Stimulated activated naive CD8-positive, alpha-beta T cell treated with anti-CD3 and anti-CD28 coated beads, Interleukin-15, Interleukin-2, amounts not matched to agents 100 U/mL and 50 U/mL, for 24 hours (primary cell): ENCODE results near the gene GNG2.

Experiments
- ATAC-seq: fragments of 150-1000 bp; cut with Tn5 transposase; one replicate; pipeline ENCODE4 v1.10.0; 2021
- DNase-seq: peaks from one replicate; pipeline ENCODE4 v3.0.0; 2021

The GNG2 gene

DNA sequence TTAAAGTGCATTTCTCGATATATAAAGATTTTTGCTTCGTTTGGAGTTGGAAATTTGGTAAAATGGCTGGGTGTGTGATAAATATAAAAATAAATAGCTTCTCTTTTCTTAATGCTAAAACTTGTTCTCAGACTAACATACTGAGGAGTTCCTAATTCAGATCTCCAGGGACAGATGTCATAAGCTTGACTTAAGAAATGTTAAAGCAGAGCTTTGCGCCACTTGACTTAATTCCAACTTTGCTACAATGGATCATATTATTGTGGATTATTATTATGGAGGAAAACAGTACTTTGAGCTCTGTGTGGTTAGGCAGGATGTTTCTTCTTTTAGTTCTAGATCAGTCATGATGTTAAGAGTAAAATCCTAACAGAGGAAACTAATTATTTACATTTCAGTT, 33.8 kb downstream of the GNG2 start:
- no peak for DNase-seq
- ATAC-seq = no peak

DNA sequence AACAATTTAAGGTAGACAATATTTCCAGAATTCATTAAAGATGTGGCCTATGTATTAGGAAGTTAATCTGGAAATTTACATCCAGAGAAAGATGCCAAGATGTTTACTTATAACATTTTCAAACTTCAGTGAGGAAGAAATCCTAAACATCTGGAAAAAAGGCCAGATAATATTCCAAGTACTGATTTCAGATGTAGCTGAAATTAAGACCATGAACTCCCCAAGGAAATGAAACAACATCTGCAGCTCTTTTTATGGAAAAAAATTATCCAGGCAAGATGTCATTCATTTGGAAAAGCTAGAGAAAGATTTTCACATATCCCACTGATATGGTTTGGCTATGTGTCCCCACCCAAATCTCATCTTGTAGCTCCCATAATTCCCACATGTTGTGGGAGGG, 35.0 kb downstream of the GNG2 start:
- no peak for DNase-seq
- no peak for ATAC-seq

DNA sequence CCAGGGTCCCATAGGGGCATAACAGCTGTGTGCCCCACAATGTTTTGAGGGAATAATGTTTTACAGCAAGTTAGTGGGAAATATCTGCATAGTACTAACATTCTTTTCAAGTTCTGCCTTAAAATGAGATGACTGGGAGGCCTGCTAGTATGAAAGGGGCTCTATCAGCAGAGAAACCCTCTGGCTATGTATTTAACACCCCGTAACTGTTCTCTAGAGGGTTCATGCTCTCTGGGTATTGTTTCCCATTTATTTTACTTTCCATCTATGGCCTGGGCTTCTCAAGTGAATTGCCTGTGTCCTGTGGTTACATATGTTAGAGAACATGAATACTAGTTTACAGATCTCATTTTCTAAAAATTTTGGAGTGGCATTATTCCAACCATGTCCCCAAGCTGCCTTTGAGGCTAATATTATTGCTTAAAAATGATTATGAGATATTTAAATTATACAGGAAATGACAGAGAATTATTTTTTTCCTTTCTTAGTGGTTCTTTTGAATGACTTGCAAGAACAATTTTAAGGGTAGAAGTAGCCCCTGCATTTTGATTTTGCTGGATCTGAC, 37.5 kb downstream of the GNG2 start:
- ATAC-seq (no peak), DNase-seq (no peak)

DNA sequence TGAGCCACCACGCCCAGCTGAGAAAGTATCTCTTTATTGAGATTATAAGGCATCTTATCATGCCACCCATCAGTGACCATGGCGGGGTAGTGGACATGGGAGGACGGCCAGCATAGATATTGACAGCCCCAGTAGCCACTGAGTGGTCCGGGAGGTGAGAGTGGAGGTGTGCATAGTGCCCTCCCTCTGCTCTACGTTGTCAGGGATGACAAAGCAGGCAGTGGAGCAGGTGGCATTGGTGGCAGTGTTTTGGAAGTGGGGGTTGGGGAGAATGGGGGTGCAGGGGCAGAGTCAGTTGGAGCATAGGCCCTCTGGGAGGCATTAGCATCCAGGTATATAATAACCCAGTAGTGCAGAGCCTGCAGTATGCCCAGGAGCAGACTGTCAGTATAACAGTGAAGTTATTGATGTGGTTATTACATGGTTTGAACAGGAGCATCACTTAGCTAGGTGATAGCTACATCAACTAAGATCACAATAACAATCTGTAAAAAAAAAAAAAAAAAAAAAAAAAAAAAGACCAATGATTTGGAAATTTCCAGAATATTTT, 41.1 kb downstream of the GNG2 start:
- no peak for ATAC-seq
- DNase-seq = no peak

DNA sequence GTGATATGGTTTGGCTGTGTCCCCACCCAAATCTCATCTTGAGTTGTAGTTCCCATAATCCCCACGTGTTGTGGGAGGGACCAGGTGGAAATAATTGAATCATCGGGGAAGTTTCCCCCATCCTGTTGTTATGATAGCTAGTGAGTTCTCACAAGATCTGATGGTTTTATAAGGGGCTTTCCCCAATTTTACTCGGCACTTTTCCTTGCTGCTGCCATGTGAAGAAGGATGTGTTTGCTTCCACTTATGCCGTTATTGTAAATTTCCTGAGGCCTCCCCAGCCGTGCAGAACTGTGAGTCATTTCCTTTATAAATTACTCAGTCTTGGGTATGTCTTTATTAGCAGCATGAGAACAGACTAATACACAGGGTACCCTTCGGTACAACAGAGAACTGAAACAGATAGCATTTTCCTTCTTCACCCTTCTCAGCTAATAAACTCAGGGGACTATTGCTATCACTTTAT, 45.3 kb downstream of the GNG2 start:
- DNase-seq = peak; percentile 55
- ATAC-seq = peak; percentile 97

DNA sequence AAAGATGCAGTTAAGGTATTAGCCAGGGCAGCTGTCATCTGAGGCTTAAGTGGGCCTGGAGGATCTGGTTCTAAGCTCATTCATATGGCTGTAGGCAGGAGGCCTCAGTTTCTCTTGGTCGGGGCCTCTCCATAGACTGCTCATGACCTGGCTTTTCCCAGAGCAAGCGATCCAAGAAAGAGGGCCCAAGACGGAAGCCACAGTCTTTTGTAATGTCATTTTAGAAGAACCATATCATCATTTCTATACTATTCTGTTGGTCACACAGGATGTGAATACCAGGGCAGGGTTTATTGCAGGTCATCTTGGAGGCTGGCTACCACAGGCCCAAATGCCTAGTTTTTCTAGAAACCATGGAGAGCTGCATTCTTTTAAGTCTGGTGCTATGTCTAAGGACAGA, 47.7 kb downstream of the GNG2 start:
- DNase-seq = no peak
- no peak for ATAC-seq

DNA sequence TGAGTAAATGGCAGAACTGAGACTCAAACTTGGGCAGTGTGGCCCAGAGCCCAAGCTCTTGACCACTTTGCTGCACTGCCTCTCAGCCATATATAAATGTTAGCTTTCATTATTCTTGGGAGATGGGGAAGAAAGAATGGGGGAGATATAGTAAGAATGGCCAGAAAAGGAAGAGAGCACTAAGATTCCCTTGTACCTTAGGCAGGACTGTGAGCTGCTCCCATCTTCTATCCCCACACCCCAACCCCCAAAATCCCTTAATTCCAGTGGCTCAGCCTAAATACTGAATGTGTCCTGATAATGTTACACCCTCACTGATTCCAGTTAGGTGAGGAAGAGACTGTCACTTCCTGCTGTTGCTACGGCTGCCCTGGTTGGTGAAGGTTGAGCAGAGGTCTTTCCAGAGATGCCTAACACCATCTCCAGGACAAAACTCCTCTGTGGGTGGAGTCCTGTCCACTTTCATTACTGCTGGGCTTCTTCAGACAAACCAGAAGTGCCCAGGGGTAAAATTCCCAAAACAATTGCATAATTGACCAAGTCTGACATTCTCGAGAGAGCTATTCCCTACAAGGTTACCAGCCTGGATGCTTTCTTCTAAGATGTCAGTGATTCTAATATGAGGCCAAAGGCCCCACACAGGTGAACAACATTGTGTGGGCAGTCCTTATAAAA, 51.8 kb downstream of the GNG2 start:
- no peak for DNase-seq
- no peak for ATAC-seq

DNA sequence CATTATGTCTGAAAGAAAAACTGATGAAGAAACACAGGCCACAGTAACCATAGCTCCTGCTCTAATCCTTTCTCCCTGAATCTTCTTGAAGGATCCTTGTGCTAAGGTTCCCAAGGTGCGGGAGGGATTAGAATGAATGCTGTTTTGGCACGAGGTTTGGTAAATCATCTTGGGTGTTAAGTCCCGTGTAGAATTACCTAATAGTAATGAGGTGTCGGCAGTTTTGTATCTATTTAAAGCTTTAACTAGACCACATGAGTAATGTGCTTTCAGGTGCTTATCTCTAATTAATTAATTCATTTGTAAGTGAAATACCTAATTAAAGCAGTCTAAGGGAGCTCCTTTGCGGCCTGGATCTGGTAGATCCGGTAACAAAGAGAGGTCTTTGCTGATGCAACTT, 53.9 kb downstream of the GNG2 start:
- no peak for DNase-seq
- no peak for ATAC-seq

DNA sequence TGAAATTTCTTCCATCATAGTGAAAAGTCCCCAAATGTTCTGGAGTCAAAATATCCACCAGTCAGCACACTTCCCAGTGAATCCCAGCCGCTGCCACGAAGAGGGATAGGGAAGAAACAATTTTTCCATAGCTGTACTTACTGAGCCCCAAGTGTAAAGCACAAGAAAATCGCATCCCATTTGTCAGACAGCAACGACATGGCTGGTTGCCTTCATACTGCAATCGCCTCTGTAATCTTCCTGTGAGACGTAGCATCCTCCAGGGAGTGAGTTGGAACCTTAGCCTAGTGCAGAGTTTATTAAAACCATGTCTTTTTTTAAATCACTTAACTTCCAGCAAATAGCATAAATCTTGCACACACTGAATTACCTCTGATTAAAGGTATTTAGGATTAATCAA, 56.8 kb downstream of the GNG2 start:
- no peak for DNase-seq
- no peak for ATAC-seq

DNA sequence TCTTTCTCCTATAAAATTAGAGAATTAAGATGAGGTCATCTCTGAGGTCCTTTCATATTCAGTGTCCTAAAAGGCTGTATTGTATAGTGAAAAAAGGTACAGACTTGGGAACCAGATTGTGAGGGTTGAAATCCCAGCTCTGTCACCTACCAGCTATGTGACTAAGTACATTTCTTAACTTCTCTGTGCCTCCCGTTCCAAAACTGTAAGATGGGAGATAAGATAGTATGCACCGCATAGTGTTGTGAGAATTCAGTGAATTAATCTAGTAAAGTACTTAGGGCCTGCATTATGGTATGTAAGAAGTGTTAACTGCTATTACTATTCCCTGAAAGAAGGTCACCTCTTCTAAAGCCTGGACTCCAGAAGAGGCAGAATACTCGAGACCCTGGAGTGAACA, 60.6 kb downstream of the GNG2 start:
- ATAC-seq (no peak), DNase-seq (no peak)

DNA sequence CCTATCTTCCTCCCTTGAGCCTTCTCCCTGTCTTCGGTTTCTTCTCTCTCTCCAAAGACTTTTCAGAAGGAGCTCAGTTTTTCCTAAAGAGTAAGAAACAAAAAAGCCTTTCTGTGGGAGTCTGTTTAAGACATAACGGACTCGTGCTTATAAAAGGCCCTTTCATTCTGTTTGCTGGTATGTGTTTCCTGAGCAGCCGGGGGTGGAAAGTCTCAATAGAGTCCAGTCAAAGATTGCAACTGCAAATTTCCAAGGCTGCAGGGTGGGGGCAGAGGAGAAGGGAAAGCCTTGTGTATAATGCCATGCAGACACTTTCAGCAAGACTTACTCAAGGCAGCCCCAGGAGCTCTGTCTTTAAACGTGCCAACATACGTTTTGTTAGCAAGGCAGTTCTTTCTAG, 62.2 kb downstream of the GNG2 start:
- ATAC-seq = no peak
- no peak for DNase-seq

DNA sequence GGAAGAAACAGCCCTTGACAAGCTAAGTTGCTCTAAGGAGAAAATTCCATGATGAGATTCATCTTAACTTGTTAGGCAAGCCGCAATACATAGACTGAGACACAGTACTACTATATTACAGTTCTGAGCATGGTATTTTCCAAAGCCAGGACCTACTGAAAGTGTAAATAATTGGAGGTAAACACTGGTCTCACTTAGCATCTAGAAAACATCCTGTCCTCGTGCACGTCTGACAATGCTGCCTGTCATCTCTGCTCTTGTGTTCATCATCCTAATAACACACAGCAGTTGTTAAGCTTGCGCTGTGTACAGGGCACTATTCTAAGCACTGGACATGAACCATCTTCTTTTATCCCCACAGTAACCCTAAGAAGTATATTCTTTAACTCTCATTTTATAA, 64.2 kb downstream of the GNG2 start:
- no peak for DNase-seq
- ATAC-seq = no peak

DNA sequence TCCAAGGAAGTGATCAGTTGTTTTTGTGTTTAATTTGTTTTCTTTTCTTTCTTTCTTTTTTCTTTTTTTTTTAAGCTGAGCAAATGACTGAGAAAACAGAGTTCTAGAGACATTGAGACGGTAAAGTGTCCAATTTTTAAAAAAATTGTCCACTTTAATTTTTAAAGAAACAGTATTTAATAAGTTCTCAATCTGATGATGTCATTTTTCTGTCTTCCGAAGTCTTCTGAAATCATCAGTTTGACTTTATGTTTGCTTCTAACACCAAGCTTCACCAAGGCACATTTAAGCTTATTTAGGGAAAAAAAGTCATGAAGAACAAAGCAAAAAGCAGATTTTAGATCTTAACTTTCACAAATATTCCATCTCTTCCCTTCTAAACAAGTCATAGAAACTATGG, 65.6 kb downstream of the GNG2 start:
- no peak for DNase-seq
- ATAC-seq = no peak

DNA sequence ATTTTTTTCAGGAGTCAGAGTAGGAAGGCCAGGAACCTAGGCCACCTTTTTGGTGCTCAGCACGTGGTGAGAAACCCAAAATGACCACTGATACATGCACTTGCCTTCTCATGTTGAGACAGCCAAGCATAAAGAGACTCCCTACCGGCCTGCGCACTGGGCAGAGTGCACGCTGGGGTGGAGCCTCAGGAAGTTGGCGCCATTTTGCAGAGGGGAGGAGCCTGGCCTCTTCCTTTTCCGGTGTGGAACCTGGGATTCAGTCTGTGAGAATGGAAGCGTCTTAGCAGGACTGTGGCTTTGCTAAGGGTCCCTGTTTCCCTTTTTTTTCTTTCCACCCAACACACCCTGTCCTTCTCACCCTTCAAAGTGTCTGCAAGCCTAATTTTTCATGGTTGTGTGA, 66.0 kb downstream of the GNG2 start:
- no peak for DNase-seq
- no peak for ATAC-seq

DNA sequence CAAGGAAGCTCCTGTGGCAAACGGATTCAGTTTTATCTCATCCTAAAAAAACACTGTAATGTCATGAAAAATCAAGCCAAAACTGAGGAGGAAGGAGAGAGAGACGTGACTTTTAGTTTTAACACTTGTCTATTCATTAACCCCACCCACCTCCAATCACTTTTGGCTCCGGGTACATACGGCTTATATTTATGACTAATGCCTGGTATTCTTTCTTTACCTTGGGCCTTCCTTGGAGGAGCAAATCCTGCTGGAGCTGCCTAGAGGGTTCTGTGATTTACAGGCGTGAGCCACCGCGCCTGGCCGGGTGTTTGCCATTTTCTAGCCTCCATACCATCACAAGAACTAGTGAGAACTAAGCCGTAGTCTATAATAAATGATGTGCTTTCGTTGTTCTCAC, 68.2 kb downstream of the GNG2 start:
- DNase-seq (no peak), ATAC-seq (no peak)

DNA sequence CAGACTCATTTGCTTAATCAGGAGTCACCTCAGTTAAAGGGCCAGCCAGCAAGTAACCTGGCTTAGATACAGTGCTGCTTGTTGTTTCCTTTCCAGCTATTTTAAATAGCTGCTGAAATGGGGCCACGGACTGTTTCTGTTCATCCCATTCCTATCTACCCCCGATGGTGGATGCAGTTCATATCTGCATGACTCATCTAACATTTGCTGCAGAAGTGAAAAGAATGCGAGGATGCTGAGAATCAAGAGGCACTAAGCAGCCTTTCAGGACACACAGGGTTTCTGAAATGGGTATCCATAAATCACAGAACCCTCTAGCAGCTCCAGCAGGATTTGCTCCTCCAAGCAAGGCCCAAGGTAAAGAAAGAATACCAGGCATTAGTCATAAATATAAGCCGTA, 68.8 kb downstream of the GNG2 start:
- no peak for DNase-seq
- no peak for ATAC-seq

DNA sequence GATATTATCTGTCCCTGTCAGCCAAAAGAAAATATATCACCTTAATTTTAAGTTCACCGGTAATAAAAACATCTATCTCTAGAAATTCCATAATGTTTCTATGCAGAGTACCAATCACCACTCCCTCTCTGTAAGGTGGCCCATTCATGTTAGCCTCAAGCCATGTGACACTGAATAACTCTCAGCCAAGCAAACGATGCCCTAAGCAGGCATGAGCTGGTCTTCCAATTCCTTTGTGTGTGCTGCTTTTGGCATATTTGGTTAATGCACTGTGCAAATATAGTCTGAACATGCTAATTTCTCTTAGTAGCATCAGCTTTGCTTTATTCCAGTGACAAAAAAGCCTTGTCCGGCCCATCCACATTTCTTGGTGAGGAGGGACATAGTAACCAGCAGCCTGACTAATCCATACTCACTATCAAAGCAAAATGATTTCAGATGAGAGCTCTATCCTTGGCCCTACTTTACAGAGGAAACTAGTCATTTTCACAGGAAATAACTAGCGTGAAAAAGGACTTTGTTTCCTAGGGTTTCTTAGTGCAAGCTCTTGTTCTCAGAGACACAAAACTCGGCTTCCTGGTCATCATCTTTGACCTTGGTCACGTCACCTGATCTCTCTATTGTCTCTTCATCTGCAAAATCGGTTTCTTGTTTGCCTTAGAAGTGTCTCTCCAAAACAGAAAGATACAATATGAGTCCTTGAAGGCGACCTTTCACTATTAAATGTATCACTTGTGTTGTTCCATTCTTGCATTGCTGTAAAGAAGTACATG, 69.7 kb downstream of the GNG2 start:
- DNase-seq = no peak
- ATAC-seq = no peak

DNA sequence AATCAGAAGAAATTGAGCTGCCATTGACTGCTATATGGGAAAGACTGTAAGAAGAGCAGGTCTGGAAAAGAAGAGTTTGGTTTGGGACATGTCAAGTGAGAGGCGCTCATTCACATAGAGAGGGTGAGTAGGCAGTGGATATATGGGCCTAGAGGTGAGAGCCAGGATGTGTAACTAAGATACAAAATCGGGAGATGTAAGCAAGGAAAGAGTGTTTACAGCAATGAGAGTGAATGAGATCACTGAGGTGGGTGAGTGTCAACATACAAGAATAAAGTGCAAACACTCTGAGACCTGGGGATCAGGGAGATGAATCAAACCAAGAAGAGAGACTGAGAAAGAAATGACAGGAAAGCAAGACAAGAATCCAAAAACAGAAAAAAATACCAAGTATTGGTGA, 70.9 kb downstream of the GNG2 start:
- DNase-seq = no peak
- no peak for ATAC-seq

DNA sequence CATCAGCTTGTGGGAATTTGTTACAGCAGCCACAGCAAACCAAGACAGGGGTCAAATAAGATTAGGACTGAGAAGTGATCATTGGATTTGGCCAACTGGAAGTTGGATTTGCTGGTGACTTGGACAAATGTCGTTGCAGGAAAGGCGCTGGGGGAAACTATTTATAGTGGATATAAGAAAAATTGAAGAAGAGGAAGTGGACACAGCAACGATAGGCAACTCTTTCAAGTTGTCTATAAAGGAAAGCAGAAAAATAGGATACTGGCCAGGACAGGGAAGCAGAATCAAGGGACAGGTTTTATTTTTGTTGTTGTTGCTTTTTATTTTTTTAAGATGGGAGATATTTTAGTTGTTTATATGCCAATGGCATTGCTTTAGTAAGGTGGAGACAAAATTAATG, 72.8 kb downstream of the GNG2 start:
- ATAC-seq = no peak

DNA sequence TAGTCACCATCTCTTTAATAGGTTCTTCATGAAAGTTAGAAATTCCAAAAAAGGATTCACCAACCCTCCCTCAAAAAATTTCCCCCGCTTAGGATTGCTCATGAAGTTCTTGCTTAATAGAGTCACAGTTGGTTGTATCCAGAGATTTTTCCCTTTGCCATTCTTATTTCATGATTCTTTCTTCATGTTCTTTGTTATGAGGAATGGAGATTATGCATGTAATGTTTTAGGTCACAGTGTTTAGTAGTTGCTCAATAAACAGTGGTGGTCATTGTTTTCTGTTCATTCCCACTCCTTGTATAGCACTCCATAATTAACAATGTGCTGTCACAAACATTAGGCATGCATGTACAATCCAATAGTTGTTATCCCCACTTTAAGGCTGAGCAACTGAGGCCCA, 77.7 kb downstream of the GNG2 start:
- no peak for ATAC-seq
- DNase-seq = no peak

More for the DNA sequence above, 72.8 kb downstream of the GNG2 start:
- no peak for DNase-seq

DNA sequence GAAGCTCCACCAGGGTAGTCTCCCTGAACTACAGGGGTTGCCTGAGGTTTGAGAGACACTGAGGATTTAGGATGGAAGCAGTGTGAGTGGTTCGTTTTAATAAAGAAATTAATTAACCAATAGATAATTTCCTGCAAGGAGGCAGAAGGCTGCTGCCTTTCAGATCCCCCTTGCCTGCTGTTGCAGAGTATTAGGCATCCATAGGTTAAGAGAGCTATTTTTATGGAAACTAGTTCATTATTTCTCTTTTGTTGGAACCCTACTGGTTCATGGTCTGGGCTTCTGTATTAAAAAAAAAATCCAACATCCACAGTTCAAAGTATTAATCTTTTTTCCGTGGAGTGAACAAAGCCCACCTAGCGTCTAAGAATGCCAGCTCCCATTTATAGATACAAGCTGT, 78.4 kb downstream of the GNG2 start:
- ATAC-seq = no peak

DNA sequence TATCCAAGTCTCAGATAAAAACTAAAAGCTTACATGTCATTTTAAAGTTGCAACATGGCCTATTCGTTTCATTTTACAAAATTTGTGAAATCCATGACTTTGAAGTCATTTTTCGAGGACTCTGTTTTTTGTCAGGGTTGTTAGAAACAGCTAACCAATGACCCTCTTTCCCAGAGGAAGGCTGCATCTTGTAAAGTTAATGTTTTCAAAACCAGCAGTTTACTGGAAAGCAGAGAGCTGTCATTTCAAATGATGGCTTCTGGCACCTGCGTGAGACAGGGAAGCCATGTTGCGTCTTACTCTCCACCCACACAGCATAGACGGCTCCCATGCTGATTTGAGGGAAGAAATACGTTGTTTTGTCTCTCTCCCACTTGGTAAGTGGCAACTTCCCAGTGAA, 78.8 kb downstream of the GNG2 start:
- ATAC-seq (no peak), DNase-seq (no peak)

More for the DNA sequence above, 78.4 kb downstream of the GNG2 start:
- no peak for DNase-seq

DNA sequence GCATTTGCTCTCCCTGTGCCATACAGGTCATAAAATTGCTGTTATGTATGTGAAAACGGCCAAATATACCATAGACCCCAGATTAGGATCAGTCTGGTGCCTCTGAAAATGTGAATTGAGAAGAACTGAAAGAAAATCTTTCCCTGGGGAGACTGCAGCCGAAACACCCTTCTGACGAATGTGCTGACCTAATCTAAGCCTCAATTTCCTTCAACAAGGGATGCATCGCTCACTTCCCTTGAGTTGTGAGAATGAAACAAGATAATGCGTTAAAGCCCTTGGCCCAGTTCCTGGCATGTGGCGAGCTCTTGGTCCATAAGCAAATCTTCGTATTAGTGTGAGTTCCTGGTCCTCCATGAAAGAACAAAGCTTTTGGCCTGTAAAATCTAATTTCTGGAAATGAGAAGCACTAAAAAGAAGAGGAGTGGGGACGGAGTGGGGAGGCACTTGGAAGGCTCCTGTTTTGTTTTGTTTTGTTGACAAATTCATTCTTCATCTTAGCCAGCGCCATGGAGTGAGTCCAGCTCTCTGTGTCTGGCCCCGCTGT, 79.4 kb downstream of the GNG2 start:
- DNase-seq (no peak), ATAC-seq (no peak)
